Gastroesophageal sphincter (tissue), 4 donors: ENCODE data around the gene MLN. TPM values are rescaled to one million over a fixed set of nuclear protein-coding genes. Genes with fewer than 3 reads are reported as not detected.
A peak's percentile ranks its signal among the peaks of the same experiment; 100 is the strongest.

Source experiments
- ATAC-seq: fragments of 150-250 bp; one replicate; pipeline ENCODE4 v1.9.1; 2016; ENCODE audit warnings: mild to moderate bottlenecking, moderate library complexity
- H3K27ac ChIP-seq, 4 donors: fragments of 200-600 bp; sonication (generic) in 3 of 4; 1 replicate in 3 of 4; 2 replicates in 1 of 4; pipeline ENCODE4 v1.5.1; 2016 to 2019
- H3K27me3 ChIP-seq: fragments of 200-600 bp; sonication (generic); one replicate; pipeline ENCODE4 v1.5.1; 2019
- H3K36me3 ChIP-seq, 2 donors: fragments of 200-600 bp; sonication (generic); one replicate each; pipeline ENCODE4 v1.5.1; 2019; ENCODE audit warnings: control low read depth in 1 of 2
- H3K4me1 ChIP-seq, 3 donors: fragments of 200-600 bp; sonication (generic); 1 replicate in 2 of 3; 2 replicates in 1 of 3; pipeline ENCODE4 v1.5.1; 2016 to 2019; ENCODE audit warnings: control low read depth in 2 of 3
- H3K4me3 ChIP-seq, 2 donors: fragments of 200-600 bp; sonication (generic); one replicate each; pipeline ENCODE4 v1.5.1; 2019; ENCODE audit warnings: mild to moderate bottlenecking in 1 of 2, moderate library complexity in 1 of 2
- H3K9me3 ChIP-seq, 3 donors: fragments of 200-600 bp; sonication (generic); one replicate each; pipeline ENCODE4 v1.5.1; 2017 to 2019; ENCODE audit warnings: control low read depth in 2 of 3
- CTCF ChIP-seq, 4 experiments: fragments of 200-600 bp in 2 of 4; fragments of 450-650 bp in 2 of 4; sonication (generic) in 1 of 4; IDR thresholded peaks; one replicate each; pipeline ENCODE4 v1.5.1; 2017 to 2019; ENCODE audit warnings: antibody characterized with exemption in 4 of 4, mild to moderate bottlenecking in 2 of 4, moderate library complexity in 2 of 4
- EP300 ChIP-seq: sonication (generic); formaldehyde crosslinking; IDR thresholded peaks from one replicate; pipeline ENCODE4 v1.6.1; 2017; ENCODE audit warnings: antibody characterized with exemption, mild to moderate bottlenecking
- POLR2A ChIP-seq, 2 donors: fragments of 450-650 bp; IDR thresholded peaks; one replicate each; pipeline ENCODE4 v1.6.1; 2017; ENCODE audit warnings: antibody characterized with exemption in 2 of 2, mild to moderate bottlenecking in 2 of 2, moderate library complexity in 1 of 2
- POLR2AphosphoS5 ChIP-seq: sonication (generic); formaldehyde crosslinking; IDR thresholded peaks from one replicate; pipeline ENCODE4 v1.6.1; 2017; ENCODE audit warnings: antibody characterized with exemption
- WGBS, 2 donors: methylation state at CpG; one replicate each; pipeline ENCODE4 v1.1.5; 2018; ENCODE audit warnings: low coverage in 1 of 2; 5-methylcytosine and 5-hydroxymethylcytosine counted together
- total RNA-seq, 4 donors: library from RNA; depleted of rRNA; stranded (reverse); fragments of >200 nt; gene quantifications; one replicate each; pipeline ENCODE4 v1.1.0, GENCODE V29; 2016

The MLN gene
- total RNA-seq, 4 donors from 2014 or later: not detected

DNA sequence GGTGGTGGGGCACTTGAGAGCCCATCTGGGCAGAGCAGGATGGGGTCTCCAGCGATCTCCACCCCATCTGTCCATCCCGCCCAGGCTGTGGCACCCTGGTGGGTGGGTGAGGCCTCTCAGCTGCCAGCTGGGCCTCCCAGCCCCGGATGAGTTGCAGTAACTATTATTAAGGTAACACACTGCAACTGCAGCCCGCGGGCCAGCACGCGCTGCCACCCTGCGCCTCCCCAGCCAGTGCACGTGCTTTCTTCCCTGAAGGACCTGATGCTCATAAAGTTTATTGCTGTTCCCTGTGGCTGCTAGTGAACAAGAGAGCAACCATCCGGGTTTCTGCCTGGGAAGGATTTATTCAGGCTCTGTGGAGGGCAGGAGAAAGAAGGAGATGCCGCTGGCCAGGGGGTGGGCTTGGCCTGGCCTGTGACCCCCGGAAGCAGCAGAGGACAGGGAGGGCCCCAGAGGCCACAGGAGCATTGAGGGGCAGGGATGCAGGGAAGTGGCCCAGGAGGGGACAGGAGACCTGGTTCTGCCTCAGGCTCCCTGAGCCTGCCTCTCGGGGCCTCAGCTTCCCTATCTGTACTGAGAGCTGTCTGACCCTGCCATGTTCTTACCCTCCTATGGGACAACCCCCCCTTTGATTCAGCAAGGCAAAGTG, 58.8 kb downstream of the MLN start:
- 70 to 80% methylated on average over 2 to 7 of the region's 13 CpGs for WGBS, 2 donors
- no peaks in the 10 kb centered on the region for H3K36me3 ChIP-seq
- no peak for ATAC-seq
- H3K4me3 ChIP-seq: peak overlapping the region in 1 of 2 donors; percentile 41
- H3K27ac ChIP-seq: peak overlapping the region in 3 of 4 donors; percentile 51 to 68 (median 53)
- H3K9me3 ChIP-seq: no peaks in the 10 kb centered on the region
- H3K27me3 ChIP-seq: peaks cover 42% of the 10 kb centered on the region
- H3K4me1 ChIP-seq: peaks cover 0 to 19% (median 0%) of the 10 kb centered on the region in 3 donors
- TF ChIP-seq POLR2A (IDR thresholded peaks at IDR 0.05) (no peak), CTCF (IDR thresholded peaks at IDR 0.05) (no peak), POLR2AphosphoS5 (no peak), EP300 (no peak)

Other genes starting within 250 kb of the MLN start
- 10 to 100 TPM in 2 of 4 donors, 1 to 10 TPM in 2; 7.3 to 14.3 (median 11.0) TPM for gene BAK1, start 223.7 kb downstream of the MLN start, total RNA-seq
- gene ITPR3, start 182.7 kb downstream of the MLN start, total RNA-seq: 10 to 100 TPM; 11.8 to 25.0 (median 19.6) TPM
- 10 to 100 TPM; 14.5 to 25.3 (median 17.7) TPM for gene UQCC2, start 92.3 kb downstream of the MLN start, total RNA-seq
- 1 to 10 TPM in 3 of 4 donors, under 1 TPM in 1; 0.32 to 5.5 (median 2.8) TPM for gene IP6K3, start 57.1 kb downstream of the MLN start, total RNA-seq
- 10 to 100 TPM; 47.3 to 50.9 (median 49.9) TPM for gene LEMD2, start 14.9 kb downstream of the MLN start, total RNA-seq